GM12878 (cell line): ENCODE data around the gene NT5M. TPM values are rescaled to one million over a fixed set of nuclear protein-coding genes. Genes with fewer than 3 reads are reported as not detected.
A peak's percentile ranks its signal among the peaks of the same experiment; 100 is the strongest.

ENCODE experiments used
- ATAC-seq: fragments of 200-7000 bp; cut with Tn5 transposase; 3 replicates; pipeline ENCODE4 v1.9.1; 2020; ENCODE audit warnings: mild to moderate bottlenecking, moderate library complexity
- BruUV-seq: library from RNA; stranded (reverse); fragments of 400-500 nt; replicated peaks from 2 replicates; lab custom pipeline; 2021; lab: Mats Ljungman, UMichigan
- CTCF ChIA-PET: fragments of 300-600 bp; sonication (Branson Sonifier 250); formaldehyde crosslinking; extraction: SDS; loops from one replicate; lab custom pipeline; 2021; ENCODE audit warnings: inconsistent platforms; lab: Yijun Ruan, JAX
- POLR2A ChIA-PET: fragments of 350-600 bp; formaldehyde crosslinking; extraction: SDS; loops from one replicate; lab custom pipeline; 2021; ENCODE audit warnings: inconsistent platforms; lab: Charles Lee
- RAD21 ChIA-PET: fragments of 300-600 bp; sonication (Branson Sonifier 250); formaldehyde crosslinking; loops from one replicate; lab custom pipeline; 2023; ENCODE audit warnings: antibody characterized with exemption; ENCODE audit not compliant: unreplicated experiment; lab: Charles Lee
- SMC1A ChIA-PET: fragments of 300-600 bp; sonication (Branson Sonifier 250); formaldehyde crosslinking; loops from one replicate; lab custom pipeline; 2023; ENCODE audit not compliant: unreplicated experiment, uncharacterized antibody; lab: Charles Lee
- DNase-seq: peaks from one replicate; pipeline ENCODE4 v3.0.0-alpha.2; 2011; ENCODE audit warnings: low read depth, low spot score
- FAIRE-seq: peaks from 3 replicates; lab custom pipeline; 2011; peaks lifted over from hg19 to GRCh38; lab: Jason Lieb, UNC
- H2AFZ ChIP-seq: 2 replicates; pipeline ENCODE4 v1.6.0; 2011; ENCODE audit warnings: low read depth, low read length, control low read depth; ENCODE audit not compliant: control insufficient read depth
- H3K27ac ChIP-seq: 2 replicates; pipeline ENCODE4 v1.5.1; 2011; ENCODE audit warnings: control low read depth; ENCODE audit not compliant: control insufficient read depth, insufficient read depth
- H3K27me3 ChIP-seq, 2 experiments: replicated peaks in 1 of 2; 2 replicates each; pipeline versions ENCODE4 v1.6.0 to v1.6.1; 2011; ENCODE audit warnings: low read length in 1 of 2; ENCODE audit not compliant: control insufficient read depth in 2 of 2, insufficient read depth in 2 of 2
- H3K36me3 ChIP-seq, 2 experiments: 2 replicates each; pipeline ENCODE4 v1.5.1; 2011; ENCODE audit warnings: low read length in 1 of 2; ENCODE audit not compliant: control insufficient read depth in 2 of 2, insufficient read depth in 2 of 2
- H3K4me1 ChIP-seq: 2 replicates; pipeline ENCODE4 v1.6.1; 2011; ENCODE audit warnings: mild to moderate bottlenecking, low read length, moderate library complexity, mixed read lengths; ENCODE audit not compliant: control insufficient read depth, insufficient read depth
- H3K4me2 ChIP-seq: 2 replicates; pipeline ENCODE4 v1.6.0; 2011; ENCODE audit warnings: control low read depth; ENCODE audit not compliant: control insufficient read depth, insufficient read depth
- H3K4me3 ChIP-seq: fragments of 200-600 bp; sonication (generic); 2 replicates; pipeline ENCODE4 v1.5.1; 2016
- H3K79me2 ChIP-seq: 2 replicates; pipeline ENCODE4 v1.6.0; 2011; ENCODE audit warnings: low read length; ENCODE audit not compliant: control insufficient read depth, insufficient read depth
- H3K9ac ChIP-seq: 2 replicates; pipeline ENCODE4 v1.8.0; 2011; ENCODE audit warnings: low read length, control low read depth, mixed read lengths; ENCODE audit not compliant: control insufficient read depth, insufficient read depth
- H3K9me3 ChIP-seq: replicated peaks from 3 replicates; pipeline ENCODE4 v1.5.1; 2011; ENCODE audit warnings: mild to moderate bottlenecking, low read length; ENCODE audit not compliant: control insufficient read depth, insufficient read depth
- H4K20me1 ChIP-seq: 2 replicates; pipeline ENCODE4 v1.6.0; 2011; ENCODE audit not compliant: control insufficient read depth, insufficient read depth
- BMI1 ChIP-seq: fragments of 450-650 bp; IDR thresholded peaks from 2 replicates; pipeline ENCODE4 v1.6.1; 2016; ENCODE audit warnings: mild to moderate bottlenecking, moderate library complexity, borderline replicate concordance
- EED ChIP-seq: sonication (generic); IDR thresholded peaks from 2 replicates; pipeline ENCODE4 v1.6.1; 2016; ENCODE audit warnings: antibody characterized with exemption, low read depth
- KDM1A ChIP-seq: fragments of 200-600 bp; sonication (generic); IDR thresholded peaks from 2 replicates; pipeline ENCODE4 v1.6.1; 2016; ENCODE audit warnings: borderline replicate concordance
- MYC ChIP-seq: IDR thresholded peaks from 2 replicates; pipeline ENCODE4 v1.6.1; 2011; ENCODE audit warnings: mild to moderate bottlenecking, low read length, moderate library complexity, inconsistent platforms; ENCODE audit not compliant: insufficient read depth, insufficient replicate concordance, insufficient read length, severe bottlenecking
- NRF1 ChIP-seq: conservative IDR thresholded peaks from 2 replicates; pipeline ENCODE4 v1.6.1; 2011; ENCODE audit warnings: mild to moderate bottlenecking, low read depth, low read length, improper control_type of control experiment
- POLR2AphosphoS2 ChIP-seq: IDR thresholded peaks from 2 replicates; pipeline ENCODE4 v1.6.1; 2011; ENCODE audit warnings: low read depth, mild to moderate bottlenecking, low read length, improper control_type of control experiment, moderate library complexity
- SUZ12 ChIP-seq: fragments of 200-600 bp; sonication (generic); IDR thresholded peaks from one replicate; pipeline ENCODE4 v1.6.1; 2018; ENCODE audit warnings: antibody characterized with exemption, mild to moderate bottlenecking; ENCODE audit not compliant: unreplicated experiment
- ZNF384 ChIP-seq: IDR thresholded peaks from 2 replicates; pipeline ENCODE4 v1.6.1; 2012; ENCODE audit warnings: low read depth, mild to moderate bottlenecking, low read length, improper control_type of control experiment, borderline replicate concordance
- WGBS: methylation state at CpG from one replicate; pipeline ENCODE4 v1.1.6; 2016; ENCODE audit warnings: low lambda C conversion rate; ENCODE audit not compliant: insufficient replicate concordance, insufficient coverage; ENCODE audit errors: missing lambda C conversion rate; 5-methylcytosine and 5-hydroxymethylcytosine counted together
- in situ Hi-C: fragments of 300-500 bp; cut with MboI; formaldehyde crosslinking; loops from 9 replicates; pipeline ENCODE4 v1.14.3; 2018; ENCODE audit warnings: mixed read lengths
- intact Hi-C: fragments of 100-400 bp; cut with micrococcal nuclease; formaldehyde crosslinking; loops from one replicate; pipeline ENCODE4 v1.14.2; 2022; ENCODE audit not compliant: unreplicated experiment
- polyA plus RNA-seq, 11 experiments: library from polyadenylated mRNA; depleted of rRNA in 4 of 11; unstranded in 6 of 11; stranded (reverse) in 5 of 11; fragments of >200 nt; fragmentation: Nextera tagmentation in 4 of 11; fragmentation: Illumina TruSeq in 1 of 11; extraction: Ambion mirVana in 4 of 11; extraction: Trizol in 1 of 11; gene quantifications; 1 replicate in 1 of 11; 2 replicates in 10 of 11; pipeline versions ENCODE4 v1.2.1 to v1.2.3, GENCODE V29; 2011 to 2016; ENCODE audit warnings: inconsistent platforms in 2 of 11, missing spikeins in 2 of 11, low read depth in 1 of 11
- total RNA-seq, 4 experiments: library from RNA; depleted of rRNA in 3 of 4; stranded (reverse); fragments of >200 nt in 3 of 4; fragmentation: Illumina TruSeq in 1 of 4; extraction: Trizol in 1 of 4; gene quantifications; 2 replicates each; pipeline versions ENCODE4 v1.2.1 to v1.2.3, GENCODE V29; 2013 to 2021
- TF ChIP-seq, protein P1 (sequence below): IDR thresholded peaks from 2 replicates; pipeline ENCODE4 v1.6.1; 2011; ENCODE audit warnings: low read depth, mild to moderate bottlenecking, low read length, moderate library complexity, borderline replicate concordance; ENCODE audit errors: extremely low read depth

Gene NT5M
- total and polyA plus RNA-seq, 10 of the 15 experiments (the other 5 are each of a cell fraction or from before 2014, with no cell fraction given) = 0.18 to 14.1 (median 2.9) TPM

DNA sequence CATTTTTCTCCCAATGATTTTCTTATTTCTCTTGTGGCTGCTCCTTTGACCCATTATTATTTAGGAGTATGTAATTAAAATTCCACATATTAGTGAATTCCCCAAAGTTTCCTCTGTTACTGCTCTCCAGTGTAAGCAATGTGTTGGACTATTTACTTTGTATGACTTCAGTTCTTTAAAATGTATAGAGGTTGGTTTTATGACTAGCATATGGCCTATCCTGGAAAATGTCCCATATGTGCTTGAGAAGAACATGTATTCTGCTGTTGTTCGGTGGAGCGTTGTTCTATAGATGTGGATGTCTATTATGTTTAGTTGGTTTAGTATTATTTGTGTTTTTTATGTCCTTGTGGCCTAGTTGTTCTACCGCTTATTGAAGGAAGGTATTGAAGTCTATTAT, 6.0 kb upstream of the NT5M start:
- no peaks in the 10 kb centered on the region; the same call in 2 of the 3 replicates for H3K9me3 ChIP-seq
- no peak overlapping the region for H3K27ac ChIP-seq
- H3K4me2 ChIP-seq = no peak overlapping the region
- H3K36me3 ChIP-seq = no peaks in the 10 kb centered on the region
- ChIA-PET RAD21 (no interaction called here), CTCF (interaction anchor here (1.0 kb wide), 1 partner anchor 16 kb away, joined by 3 read pairs; no protein-coding TSS in a partner anchor), SMC1A (no interaction called here)
- in situ Hi-C loops = no loop called here
- FAIRE-seq (no peak), DNase-seq (no peak)
- no peaks in the 10 kb centered on the region for H3K27me3 ChIP-seq
- H3K4me3 ChIP-seq = no peak overlapping the region
- WGBS = 96% methylated on average over 3 of the region's 3 CpGs
- intact Hi-C loops = no loop called here
- no peaks in the 10 kb centered on the region for H4K20me1 ChIP-seq
- no TSS peak for BruUV-seq
- H2AFZ ChIP-seq = no peak overlapping the region
- peaks cover 22% of the 10 kb centered on the region for H3K4me1 ChIP-seq
- TF ChIP-seq ZNF384 = no peak
- TF ChIP-seq, protein P1, sequence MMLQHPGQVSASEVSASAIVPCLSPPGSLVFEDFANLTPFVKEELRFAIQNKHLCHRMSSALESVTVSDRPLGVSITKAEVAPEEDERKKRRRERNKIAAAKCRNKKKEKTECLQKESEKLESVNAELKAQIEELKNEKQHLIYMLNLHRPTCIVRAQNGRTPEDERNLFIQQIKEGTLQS = no peak
- TF ChIP-seq POLR2AphosphoS2 = no peak
- no peak for TF ChIP-seq BMI1
- TF ChIP-seq MYC = no peak
- TF ChIP-seq, all 136 proteins: peak for 0
- no peaks in the 10 kb centered on the region for H3K79me2 ChIP-seq
- no peak overlapping the region for H3K9ac ChIP-seq
- POLR2A ChIA-PET = no interaction called here
- ATAC-seq = no peak

DNA sequence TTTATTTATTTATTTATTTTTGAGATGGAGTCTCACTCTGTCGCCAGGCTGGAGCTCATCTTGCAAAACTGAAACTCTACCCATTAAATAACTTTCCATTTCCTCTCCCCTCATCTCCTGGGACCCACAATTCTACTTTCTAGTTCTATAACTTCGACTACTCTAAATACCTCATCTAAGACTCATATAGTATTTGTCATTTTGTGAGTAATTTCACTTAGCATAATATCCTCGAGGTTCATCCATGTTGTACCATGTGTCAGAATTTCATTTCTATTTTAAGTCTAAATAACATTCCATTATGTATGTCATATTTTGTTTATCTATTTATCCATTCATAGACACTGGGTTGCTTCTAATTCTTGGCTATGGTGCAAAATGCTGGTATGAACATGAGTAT, 5.1 kb upstream of the NT5M start:
- intact Hi-C loops = no loop called here
- 5% methylated on average over 3 of the region's 3 CpGs for WGBS
- no peak for TF ChIP-seq KDM1A
- no peak for TF ChIP-seq NRF1
- no peak for TF ChIP-seq SUZ12
- no peak for TF ChIP-seq EED
- no peak overlapping the region for H2AFZ ChIP-seq
- no peaks in the 10 kb centered on the region for H4K20me1 ChIP-seq
- BruUV-seq = no TSS peak
- RAD21 ChIA-PET = no interaction called here
- H3K36me3 ChIP-seq = no peaks in the 10 kb centered on the region
- SMC1A ChIA-PET = no interaction called here
- POLR2A ChIA-PET = no interaction called here
- no peak overlapping the region for H3K4me2 ChIP-seq
- no peak overlapping the region for H3K9ac ChIP-seq
- peaks cover 22% of the 10 kb centered on the region for H3K4me1 ChIP-seq
- no peak overlapping the region for H3K4me3 ChIP-seq
- CTCF ChIA-PET = interaction anchor here (1.0 kb wide), 1 partner anchor 15 kb away, joined by 3 read pairs; no protein-coding TSS in a partner anchor
- ATAC-seq = peak; percentile 50
- no peak for DNase-seq
- no peaks in the 10 kb centered on the region for H3K79me2 ChIP-seq
- H3K9me3 ChIP-seq = no peaks in the 10 kb centered on the region; the same call in 2 of the 3 replicates
- no peaks in the 10 kb centered on the region for H3K27me3 ChIP-seq
- in situ Hi-C loops = no loop called here
- FAIRE-seq = no peak
- no peak overlapping the region for H3K27ac ChIP-seq
